ENCODE measurements around the gene RAP1GDS1.

GRCh38 chr4:98248934-98249333 lies 12.2 kb upstream of the RAP1GDS1 start:
- TF ChIP-seq CTCF (conservative IDR thresholded peaks at IDR 0.05) = no peak
- TF ChIP-seq EZH2 (IDR thresholded peaks at IDR 0.05; ENCODE audit: low read depth) = no peak

Data from PC-9 (cell line).